GM12878 (cell line): ENCODE results near the gene PDZRN4. TPM values are rescaled to one million over a fixed set of nuclear protein-coding genes. Genes with fewer than 3 reads are reported as not detected.

ENCODE experiments used
- ATAC-seq: fragments of 200-7000 bp; cut with Tn5 transposase; 3 replicates; pipeline ENCODE4 v1.9.1; 2020; ENCODE audit warnings: mild to moderate bottlenecking, moderate library complexity
- BruUV-seq: library from RNA; stranded (reverse); fragments of 400-500 nt; replicated peaks from 2 replicates; lab custom pipeline; 2021; lab: Mats Ljungman, UMichigan
- CTCF ChIA-PET: fragments of 300-600 bp; sonication (Branson Sonifier 250); formaldehyde crosslinking; extraction: SDS; loops from one replicate; lab custom pipeline; 2021; ENCODE audit warnings: inconsistent platforms; lab: Yijun Ruan, JAX
- POLR2A ChIA-PET: fragments of 350-600 bp; formaldehyde crosslinking; extraction: SDS; loops from one replicate; lab custom pipeline; 2021; ENCODE audit warnings: inconsistent platforms; lab: Charles Lee
- RAD21 ChIA-PET: fragments of 300-600 bp; sonication (Branson Sonifier 250); formaldehyde crosslinking; loops from one replicate; lab custom pipeline; 2023; ENCODE audit warnings: antibody characterized with exemption; ENCODE audit not compliant: unreplicated experiment; lab: Charles Lee
- SMC1A ChIA-PET: fragments of 300-600 bp; sonication (Branson Sonifier 250); formaldehyde crosslinking; loops from one replicate; lab custom pipeline; 2023; ENCODE audit not compliant: unreplicated experiment, uncharacterized antibody; lab: Charles Lee
- DNase-seq: peaks from one replicate; pipeline ENCODE4 v3.0.0-alpha.2; 2011; ENCODE audit warnings: low read depth, low spot score
- FAIRE-seq: peaks from 3 replicates; lab custom pipeline; 2011; peaks lifted over from hg19 to GRCh38; lab: Jason Lieb, UNC
- H2AFZ ChIP-seq: 2 replicates; pipeline ENCODE4 v1.6.0; 2011; ENCODE audit warnings: low read depth, low read length, control low read depth; ENCODE audit not compliant: control insufficient read depth
- H3K27ac ChIP-seq: 2 replicates; pipeline ENCODE4 v1.5.1; 2011; ENCODE audit warnings: control low read depth; ENCODE audit not compliant: control insufficient read depth, insufficient read depth
- H3K27me3 ChIP-seq, 2 experiments: replicated peaks in 1 of 2; 2 replicates each; pipeline versions ENCODE4 v1.6.0 to v1.6.1; 2011; ENCODE audit warnings: low read length in 1 of 2; ENCODE audit not compliant: control insufficient read depth in 2 of 2, insufficient read depth in 2 of 2
- H3K36me3 ChIP-seq, 2 experiments: 2 replicates each; pipeline ENCODE4 v1.5.1; 2011; ENCODE audit warnings: low read length in 1 of 2; ENCODE audit not compliant: control insufficient read depth in 2 of 2, insufficient read depth in 2 of 2
- H3K4me1 ChIP-seq: 2 replicates; pipeline ENCODE4 v1.6.1; 2011; ENCODE audit warnings: mild to moderate bottlenecking, low read length, moderate library complexity, mixed read lengths; ENCODE audit not compliant: control insufficient read depth, insufficient read depth
- H3K4me2 ChIP-seq: 2 replicates; pipeline ENCODE4 v1.6.0; 2011; ENCODE audit warnings: control low read depth; ENCODE audit not compliant: control insufficient read depth, insufficient read depth
- H3K4me3 ChIP-seq: fragments of 200-600 bp; sonication (generic); 2 replicates; pipeline ENCODE4 v1.5.1; 2016
- H3K79me2 ChIP-seq: 2 replicates; pipeline ENCODE4 v1.6.0; 2011; ENCODE audit warnings: low read length; ENCODE audit not compliant: control insufficient read depth, insufficient read depth
- H3K9ac ChIP-seq: 2 replicates; pipeline ENCODE4 v1.8.0; 2011; ENCODE audit warnings: low read length, control low read depth, mixed read lengths; ENCODE audit not compliant: control insufficient read depth, insufficient read depth
- H3K9me3 ChIP-seq: replicated peaks from 3 replicates; pipeline ENCODE4 v1.5.1; 2011; ENCODE audit warnings: mild to moderate bottlenecking, low read length; ENCODE audit not compliant: control insufficient read depth, insufficient read depth
- H4K20me1 ChIP-seq: 2 replicates; pipeline ENCODE4 v1.6.0; 2011; ENCODE audit not compliant: control insufficient read depth, insufficient read depth
- BMI1 ChIP-seq: fragments of 450-650 bp; IDR thresholded peaks from 2 replicates; pipeline ENCODE4 v1.6.1; 2016; ENCODE audit warnings: mild to moderate bottlenecking, moderate library complexity, borderline replicate concordance
- KDM1A ChIP-seq: fragments of 200-600 bp; sonication (generic); IDR thresholded peaks from 2 replicates; pipeline ENCODE4 v1.6.1; 2016; ENCODE audit warnings: borderline replicate concordance
- MEF2A ChIP-seq: IDR thresholded peaks from 2 replicates; pipeline ENCODE4 v1.6.1; 2011; ENCODE audit warnings: low read depth, mild to moderate bottlenecking, low read length, moderate library complexity; ENCODE audit not compliant: insufficient read depth
- MXI1 ChIP-seq: fragments of 150-350 bp; IDR thresholded peaks from 2 replicates; pipeline ENCODE4 v1.6.1; 2011; ENCODE audit warnings: low read depth, mild to moderate bottlenecking, inconsistent platforms, low read length, improper control_type of control experiment
- NFYA ChIP-seq: IDR thresholded peaks from 2 replicates; pipeline ENCODE4 v1.6.1; 2011; ENCODE audit warnings: low read depth, mild to moderate bottlenecking, low read length, improper control_type of control experiment, borderline replicate concordance
- NR2C2 ChIP-seq: IDR thresholded peaks from 2 replicates; pipeline ENCODE4 v1.6.1; 2011; ENCODE audit warnings: borderline replicate concordance, low read depth; ENCODE audit not compliant: control insufficient read depth, insufficient read length
- PAX5 ChIP-seq: IDR thresholded peaks from 2 replicates; pipeline ENCODE4 v1.6.1; 2011; ENCODE audit warnings: low read depth, low read length, borderline replicate concordance
- RFX5 ChIP-seq: IDR thresholded peaks from 2 replicates; pipeline ENCODE4 v1.6.1; 2011; ENCODE audit warnings: low read depth, low read length, improper control_type of control experiment
- ZBTB33 ChIP-seq: fragments of 450-650 bp; IDR thresholded peaks from 2 replicates; pipeline ENCODE4 v1.6.1; 2017; ENCODE audit warnings: mild to moderate bottlenecking
- ZZZ3 ChIP-seq: IDR thresholded peaks from 2 replicates; pipeline ENCODE4 v1.6.1; 2011; ENCODE audit warnings: low read depth; ENCODE audit not compliant: control insufficient read depth, insufficient read length
- whole genome bisulfite sequencing: methylation state at CpG from one replicate; pipeline ENCODE4 v1.1.6; 2016; ENCODE audit warnings: low lambda C conversion rate; ENCODE audit not compliant: insufficient replicate concordance, insufficient coverage; ENCODE audit errors: missing lambda C conversion rate; 5-methylcytosine and 5-hydroxymethylcytosine counted together
- in situ Hi-C: fragments of 300-500 bp; cut with MboI; formaldehyde crosslinking; loops from 9 replicates; pipeline ENCODE4 v1.14.3; 2018; ENCODE audit warnings: mixed read lengths
- intact Hi-C: fragments of 100-400 bp; cut with micrococcal nuclease; formaldehyde crosslinking; loops from one replicate; pipeline ENCODE4 v1.14.2; 2022; ENCODE audit not compliant: unreplicated experiment
- polyA plus RNA-seq, 11 experiments: library from polyadenylated mRNA; depleted of rRNA in 4 of 11; unstranded in 6 of 11; stranded (reverse) in 5 of 11; fragments of >200 nt; fragmentation: Nextera tagmentation in 4 of 11; fragmentation: Illumina TruSeq in 1 of 11; extraction: Ambion mirVana in 4 of 11; extraction: Trizol in 1 of 11; gene quantifications; 1 replicate in 1 of 11; 2 replicates in 10 of 11; pipeline versions ENCODE4 v1.2.1 to v1.2.3, GENCODE V29; 2011 to 2016; ENCODE audit warnings: inconsistent platforms in 2 of 11, missing spikeins in 2 of 11, low read depth in 1 of 11
- total RNA-seq, 4 experiments: library from RNA; depleted of rRNA in 3 of 4; stranded (reverse); fragments of >200 nt in 3 of 4; fragmentation: Illumina TruSeq in 1 of 4; extraction: Trizol in 1 of 4; gene quantifications; 2 replicates each; pipeline versions ENCODE4 v1.2.1 to v1.2.3, GENCODE V29; 2013 to 2021
- TF ChIP-seq, protein P1 (sequence below): fragments of 150-350 bp; IDR thresholded peaks from 2 replicates; pipeline ENCODE4 v1.6.1; 2014; ENCODE audit warnings: mild to moderate bottlenecking, low read depth, low read length

PDZRN4 gene
- total and polyA plus RNA-seq, 10 of the 15 experiments (the other 5 are each of a cell fraction or from before 2014, with no cell fraction given): 0.03 TPM; not detected in 9

DNA sequence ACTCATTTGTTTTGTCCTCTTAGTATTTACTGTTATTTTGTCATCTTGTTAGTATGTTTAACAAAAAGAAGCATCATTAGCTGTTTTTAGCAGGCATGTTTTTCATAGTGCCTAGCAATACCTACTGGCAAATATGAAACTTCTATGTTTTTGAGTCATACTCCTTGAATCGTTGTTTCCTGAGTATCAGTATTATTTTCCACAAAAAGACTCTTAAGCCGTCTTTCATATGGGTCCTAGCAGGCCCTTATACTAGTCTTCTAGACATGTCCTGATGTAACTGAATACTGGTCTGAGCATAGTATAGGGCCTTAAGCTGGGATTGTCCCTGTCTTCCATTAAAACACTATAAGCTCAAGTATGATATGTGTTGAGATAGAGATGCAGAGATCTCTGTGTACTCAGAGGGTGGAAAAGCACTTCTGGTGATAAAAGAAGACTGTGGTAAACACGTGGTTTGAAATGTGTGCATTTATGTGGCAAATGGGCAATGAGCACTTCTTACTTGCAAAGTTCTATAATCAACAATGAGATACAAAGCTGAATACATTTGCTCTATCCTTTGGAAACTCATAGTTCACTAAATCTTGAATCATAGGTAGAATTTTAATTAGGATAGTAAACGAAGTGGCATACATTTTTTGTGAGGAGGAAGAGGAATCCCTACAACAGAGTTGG, 348.8 kb downstream of the PDZRN4 start:
- Histone ChIP-seq H3K4me2 (no peak overlapping the region), H3K79me2 (no peaks in the 10 kb centered on the region), H4K20me1 (no peaks in the 10 kb centered on the region), H3K9me3 (no peaks in the 10 kb centered on the region), H3K36me3 (no peaks in the 10 kb centered on the region), H3K27me3 (no peaks in the 10 kb centered on the region), H3K27ac (no peak overlapping the region), H3K4me1 (no peaks in the 10 kb centered on the region), H3K9ac (no peak overlapping the region), H3K4me3 (no peak overlapping the region), H2AFZ (no peak overlapping the region)
- ChIA-PET SMC1A (no interaction called here), RAD21 (no interaction called here), CTCF (no interaction called here), POLR2A (interaction anchor here (1.0 kb wide), 1 partner anchor 12 kb away, joined by 5 read pairs; no protein-coding TSS in a partner anchor)
- intact Hi-C loops (no loop called here), in situ Hi-C loops (no loop called here)
- no TSS peak for BruUV-seq
- WGBS: 2% methylated on average over 4 of the region's 4 CpGs
- DNase-seq (no peak), FAIRE-seq (no peak), ATAC-seq (no peak)
- TF ChIP-seq PAX5 (no peak), KDM1A (no peak), NFYA (no peak), MXI1 (no peak), NR2C2 (no peak), ZBTB33 (no peak), RFX5 (no peak), MEF2A (no peak), BMI1 (no peak), ZZZ3 (no peak)
- TF ChIP-seq, protein P1, sequence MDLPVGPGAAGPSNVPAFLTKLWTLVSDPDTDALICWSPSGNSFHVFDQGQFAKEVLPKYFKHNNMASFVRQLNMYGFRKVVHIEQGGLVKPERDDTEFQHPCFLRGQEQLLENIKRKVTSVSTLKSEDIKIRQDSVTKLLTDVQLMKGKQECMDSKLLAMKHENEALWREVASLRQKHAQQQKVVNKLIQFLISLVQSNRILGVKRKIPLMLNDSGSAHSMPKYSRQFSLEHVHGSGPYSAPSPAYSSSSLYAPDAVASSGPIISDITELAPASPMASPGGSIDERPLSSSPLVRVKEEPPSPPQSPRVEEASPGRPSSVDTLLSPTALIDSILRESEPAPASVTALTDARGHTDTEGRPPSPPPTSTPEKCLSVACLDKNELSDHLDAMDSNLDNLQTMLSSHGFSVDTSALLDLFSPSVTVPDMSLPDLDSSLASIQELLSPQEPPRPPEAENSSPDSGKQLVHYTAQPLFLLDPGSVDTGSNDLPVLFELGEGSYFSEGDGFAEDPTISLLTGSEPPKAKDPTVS: no peak
